ENCODE results near the gene RAB11FIP4. TPM values are rescaled to one million over a fixed set of nuclear protein-coding genes. Genes with fewer than 3 reads are reported as not detected.
A peak's percentile ranks its signal among the peaks of the same experiment; 100 is the strongest.

Gene RAB11FIP4
- total and polyA plus RNA-seq, 2 of the 13 experiments (the other 11 are each of a cell fraction or from before 2014, with no cell fraction given): 28.0 to 89.3 TPM

DNA sequence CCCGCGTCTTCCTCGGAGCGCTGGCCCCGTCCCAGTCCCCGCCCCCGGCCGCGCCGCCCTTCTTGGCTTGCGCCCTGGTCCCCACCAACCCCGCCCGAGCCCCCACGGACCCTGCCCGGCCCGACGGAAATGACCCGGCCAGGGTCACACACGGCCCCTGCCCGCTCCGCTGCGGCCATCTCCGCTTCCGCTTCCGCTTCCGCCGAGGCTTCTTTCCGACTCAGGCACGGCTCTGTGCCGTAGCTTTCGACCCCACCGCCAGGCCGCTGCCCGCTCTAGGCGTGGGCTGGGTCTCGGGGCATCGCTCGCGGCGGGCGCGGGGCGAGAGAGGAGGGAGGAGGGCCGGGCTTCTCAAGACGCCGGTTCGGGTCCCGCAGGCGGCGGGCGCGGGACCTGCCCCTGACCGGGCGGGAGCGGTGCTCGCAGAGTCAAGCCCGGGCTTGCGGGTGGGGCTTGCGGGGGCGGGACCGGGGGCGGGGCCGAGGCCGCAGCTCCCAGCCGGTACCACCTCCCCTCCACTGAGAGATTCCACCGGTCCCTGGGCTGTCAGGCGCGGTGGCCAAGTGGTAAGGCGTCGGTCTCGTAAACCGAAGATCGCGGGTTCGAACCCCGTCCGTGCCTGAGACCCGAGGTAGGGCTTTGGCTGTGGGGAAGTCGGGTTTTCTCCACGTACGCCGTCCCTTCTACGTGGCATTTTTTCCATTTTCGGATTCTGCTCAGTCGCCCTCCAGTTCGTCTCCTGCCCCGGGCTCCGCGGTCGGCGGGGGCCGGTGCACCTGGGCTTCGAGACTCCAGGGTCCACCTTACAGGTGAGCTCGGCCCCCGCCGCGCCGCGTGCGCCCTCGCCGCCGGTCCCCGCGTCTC is 158.3 kb downstream of the RAB11FIP4 start (continued):
- no peak for TF ChIP-seq SP1 (IDR thresholded peaks at IDR 0.05)
- peak; percentile 89 for TF ChIP-seq SP1 (CRISPR knock-in tag; IDR thresholded peaks at IDR 0.05)
- TF ChIP-seq, protein P1, sequence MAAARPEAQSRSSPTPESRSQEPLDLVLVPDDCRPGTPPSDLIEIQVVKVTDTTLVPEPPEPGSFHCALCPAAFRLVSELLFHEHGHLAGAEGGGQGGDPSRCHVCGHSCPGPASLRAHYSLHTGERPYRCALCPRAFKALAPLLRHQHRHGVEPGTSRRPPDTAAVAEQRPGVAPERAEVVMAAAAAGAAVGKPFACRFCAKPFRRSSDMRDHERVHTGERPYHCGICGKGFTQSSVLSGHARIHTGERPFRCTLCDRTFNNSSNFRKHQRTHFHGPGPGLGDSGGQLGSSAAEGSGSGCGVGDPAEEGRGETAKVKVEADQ (CRISPR knock-in tag; IDR thresholded peaks at IDR 0.05; ENCODE audit: borderline replicate concordance): 0 out of 2 replicates have a peak, but pooled peaks have one; percentile 11
- no peak for TF ChIP-seq CCAR2 (optimal IDR thresholded peaks at IDR 0.05; ENCODE audit: low read depth, low read length)
- peak; percentile 90; the same call in 1 of the 2 replicates for TF ChIP-seq MTF2 (CRISPR knock-in tag; IDR thresholded peaks at IDR 0.05; ENCODE audit: borderline replicate concordance)
- TF ChIP-seq FOXK2 (IDR thresholded peaks at IDR 0.05): no peak
- TF ChIP-seq CEBPG (CRISPR knock-in tag; IDR thresholded peaks at IDR 0.05): no peak
- TF ChIP-seq ZZZ3 (CRISPR knock-in tag; IDR thresholded peaks at IDR 0.05; ENCODE audit: borderline replicate concordance): 0 out of 2 replicates have a peak, but pooled peaks have one; percentile 38
- TF ChIP-seq, protein P2, sequence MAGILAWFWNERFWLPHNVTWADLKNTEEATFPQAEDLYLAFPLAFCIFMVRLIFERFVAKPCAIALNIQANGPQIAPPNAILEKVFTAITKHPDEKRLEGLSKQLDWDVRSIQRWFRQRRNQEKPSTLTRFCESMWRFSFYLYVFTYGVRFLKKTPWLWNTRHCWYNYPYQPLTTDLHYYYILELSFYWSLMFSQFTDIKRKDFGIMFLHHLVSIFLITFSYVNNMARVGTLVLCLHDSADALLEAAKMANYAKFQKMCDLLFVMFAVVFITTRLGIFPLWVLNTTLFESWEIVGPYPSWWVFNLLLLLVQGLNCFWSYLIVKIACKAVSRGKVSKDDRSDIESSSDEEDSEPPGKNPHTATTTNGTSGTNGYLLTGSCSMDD (CRISPR knock-in tag; IDR thresholded peaks at IDR 0.05): no peak
- no peak for TF ChIP-seq FOXM1 (CRISPR knock-in tag; IDR thresholded peaks at IDR 0.05)
- TF ChIP-seq MTA3 (CRISPR knock-in tag; IDR thresholded peaks at IDR 0.05): no peak
- peak; percentile 45; the same call in 1 of the 2 replicates for TF ChIP-seq CREM (IDR thresholded peaks at IDR 0.05)
- no peak for TF ChIP-seq CREM (CRISPR knock-in tag; IDR thresholded peaks at IDR 0.05)
- no peak for TF ChIP-seq ZNF562 (CRISPR knock-in tag; IDR thresholded peaks at IDR 0.05; ENCODE audit: borderline replicate concordance)
- TF ChIP-seq NPAS2 (CRISPR knock-in tag; IDR thresholded peaks at IDR 0.05; ENCODE audit: borderline replicate concordance): no peak
- peak; percentile 66; the same call in 1 of the 2 replicates for TF ChIP-seq HOXA3 (CRISPR knock-in tag; IDR thresholded peaks at IDR 0.05)
- TF ChIP-seq KDM1A (CRISPR knock-in tag; IDR thresholded peaks at IDR 0.05): no peak
- TF ChIP-seq SRSF1 (optimal IDR thresholded peaks at IDR 0.05; ENCODE audit: low read depth, low read length): peak; percentile 71
- no peak for TF ChIP-seq RAD21 (CRISPR knock-in tag; IDR thresholded peaks at IDR 0.05)
- TF ChIP-seq, protein P3, sequence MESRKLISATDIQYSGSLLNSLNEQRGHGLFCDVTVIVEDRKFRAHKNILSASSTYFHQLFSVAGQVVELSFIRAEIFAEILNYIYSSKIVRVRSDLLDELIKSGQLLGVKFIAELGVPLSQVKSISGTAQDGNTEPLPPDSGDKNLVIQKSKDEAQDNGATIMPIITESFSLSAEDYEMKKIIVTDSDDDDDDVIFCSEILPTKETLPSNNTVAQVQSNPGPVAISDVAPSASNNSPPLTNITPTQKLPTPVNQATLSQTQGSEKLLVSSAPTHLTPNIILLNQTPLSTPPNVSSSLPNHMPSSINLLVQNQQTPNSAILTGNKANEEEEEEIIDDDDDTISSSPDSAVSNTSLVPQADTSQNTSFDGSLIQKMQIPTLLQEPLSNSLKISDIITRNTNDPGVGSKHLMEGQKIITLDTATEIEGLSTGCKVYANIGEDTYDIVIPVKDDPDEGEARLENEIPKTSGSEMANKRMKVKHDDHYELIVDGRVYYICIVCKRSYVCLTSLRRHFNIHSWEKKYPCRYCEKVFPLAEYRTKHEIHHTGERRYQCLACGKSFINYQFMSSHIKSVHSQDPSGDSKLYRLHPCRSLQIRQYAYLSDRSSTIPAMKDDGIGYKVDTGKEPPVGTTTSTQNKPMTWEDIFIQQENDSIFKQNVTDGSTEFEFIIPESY (CRISPR knock-in tag; IDR thresholded peaks at IDR 0.05): peak; percentile 19
- TF ChIP-seq, protein P4, sequence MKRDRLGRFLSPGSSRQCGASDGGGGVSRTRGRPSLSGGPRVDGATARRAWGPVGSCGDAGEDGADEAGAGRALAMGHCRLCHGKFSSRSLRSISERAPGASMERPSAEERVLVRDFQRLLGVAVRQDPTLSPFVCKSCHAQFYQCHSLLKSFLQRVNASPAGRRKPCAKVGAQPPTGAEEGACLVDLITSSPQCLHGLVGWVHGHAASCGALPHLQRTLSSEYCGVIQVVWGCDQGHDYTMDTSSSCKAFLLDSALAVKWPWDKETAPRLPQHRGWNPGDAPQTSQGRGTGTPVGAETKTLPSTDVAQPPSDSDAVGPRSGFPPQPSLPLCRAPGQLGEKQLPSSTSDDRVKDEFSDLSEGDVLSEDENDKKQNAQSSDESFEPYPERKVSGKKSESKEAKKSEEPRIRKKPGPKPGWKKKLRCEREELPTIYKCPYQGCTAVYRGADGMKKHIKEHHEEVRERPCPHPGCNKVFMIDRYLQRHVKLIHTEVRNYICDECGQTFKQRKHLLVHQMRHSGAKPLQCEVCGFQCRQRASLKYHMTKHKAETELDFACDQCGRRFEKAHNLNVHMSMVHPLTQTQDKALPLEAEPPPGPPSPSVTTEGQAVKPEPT (CRISPR knock-in tag; IDR thresholded peaks at IDR 0.05; ENCODE audit: low read depth): no peak; the same call in 1 of the 2 replicates
- TF ChIP-seq SAFB2 (CRISPR knock-in tag; IDR thresholded peaks at IDR 0.05; ENCODE audit: borderline replicate concordance, low read depth): 0 out of 2 replicates have a peak, but pooled peaks have one; percentile 38
- TF ChIP-seq SRSF9 (IDR thresholded peaks at IDR 0.05; ENCODE audit: borderline replicate concordance, insufficient read depth, low read depth, low read length, poor library complexity, severe bottlenecking): no peak
- peak; percentile 81 for TF ChIP-seq HDAC1 (CRISPR knock-in tag; IDR thresholded peaks at IDR 0.05)
- TF ChIP-seq FLYWCH1 (CRISPR knock-in tag; IDR thresholded peaks at IDR 0.05): no peak
- TF ChIP-seq KLF9 (CRISPR knock-in tag; IDR thresholded peaks at IDR 0.05; ENCODE audit: low read depth): no peak
- no peak for TF ChIP-seq RBAK (CRISPR knock-in tag; IDR thresholded peaks at IDR 0.05)

All from HepG2 (cell line).